GM18526 (cell line): ENCODE results near the gene COL6A6.

ENCODE experiments used
- POLR2A ChIP-seq: IDR thresholded peaks from 3 replicates; pipeline ENCODE4 v1.6.1; 2011; ENCODE audit not compliant: insufficient read length; ENCODE audit errors: extremely low read depth

The COL6A6 gene

GRCh38 chr3:130516645-130517512 lies at the start of gene COL6A6:
TSS of gene COL6A6 (plus strand) at chr3:130517177. CDS start at chr3:130560365, 43,188 bp downstream.
- TF ChIP-seq POLR2A: no peak

GRCh38 chr3:130468311-130468710 lies 48.7 kb upstream of the COL6A6 start:
- TF ChIP-seq POLR2A: no peak

- no peak for TF ChIP-seq POLR2A
These were observed 46.9 kb upstream of the COL6A6 start for GRCh38 chr3:130470126-130470525.

GRCh38 chr3:130473416-130473815 lies 43.6 kb upstream of the COL6A6 start:
- no peak for TF ChIP-seq POLR2A

- TF ChIP-seq POLR2A: no peak
These were observed 36.2 kb upstream of the COL6A6 start for GRCh38 chr3:130480736-130481135.

GRCh38 chr3:130488288-130488687 lies 28.7 kb upstream of the COL6A6 start:
- no peak for TF ChIP-seq POLR2A

GRCh38 chr3:130488769-130489450 lies 28.1 kb upstream of the COL6A6 start:
- no peak for TF ChIP-seq POLR2A

GRCh38 chr3:130490241-130490640 lies 26.7 kb upstream of the COL6A6 start:
- no peak for TF ChIP-seq POLR2A

- no peak for TF ChIP-seq POLR2A
These were observed 25.5 kb upstream of the COL6A6 start for GRCh38 chr3:130491431-130491830.

- TF ChIP-seq POLR2A: no peak
These were observed 12.3 kb upstream of the COL6A6 start for GRCh38 chr3:130504701-130505100.

- no peak for TF ChIP-seq POLR2A
These were observed 10.9 kb upstream of the COL6A6 start for GRCh38 chr3:130506031-130506430.

GRCh38 chr3:130507746-130508145 lies 9.2 kb upstream of the COL6A6 start:
- no peak for TF ChIP-seq POLR2A

- TF ChIP-seq POLR2A: no peak
These were observed 8.0 kb upstream of the COL6A6 start for GRCh38 chr3:130509008-130509407.

- TF ChIP-seq POLR2A: no peak
These were observed 2.3 kb upstream of the COL6A6 start for GRCh38 chr3:130514681-130515080.

GRCh38 chr3:130515755-130516154 lies 1.2 kb upstream of the COL6A6 start:
- no peak for TF ChIP-seq POLR2A

- no peak for TF ChIP-seq POLR2A
These were observed 625 bp downstream of the COL6A6 start for GRCh38 chr3:130517602-130518001.
